GM10266 (cell line): ENCODE results near the gene HDAC9.
"Not testable (repeated sequence)": the region's sequence is repeated elsewhere in the genome, so short reads cannot be mapped to it uniquely, and the experiment has no call there.

Experiments
- DNase-seq: peaks from one replicate; pipeline ENCODE4 v3.0.0; 2012; ENCODE audit errors: extremely low spot score
- CTCF ChIP-seq: IDR thresholded peaks from 2 replicates; pipeline ENCODE4 v1.5.1; 2012; ENCODE audit warnings: mild to moderate bottlenecking, low read depth; ENCODE audit not compliant: control insufficient read depth, insufficient read depth; ENCODE audit errors: missing control alignments

HDAC9 gene

DNA sequence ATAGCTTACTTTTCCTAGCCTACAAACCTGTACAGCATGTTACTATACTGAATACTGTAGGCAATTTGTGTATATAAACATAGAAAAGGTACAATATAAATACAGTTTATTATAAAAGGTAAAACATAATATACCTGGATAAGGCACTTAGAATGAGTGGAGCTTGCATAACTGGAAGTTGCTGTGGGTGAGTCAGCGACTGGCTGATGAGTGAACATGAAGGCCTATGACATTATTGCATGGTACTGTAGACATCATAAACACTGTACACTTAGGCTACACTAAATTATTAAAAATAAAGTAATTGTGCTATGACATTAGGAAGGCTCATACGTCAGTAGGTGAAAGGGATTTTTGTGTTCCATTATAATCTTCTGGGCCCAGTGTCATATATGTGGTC, 228.8 kb downstream of the HDAC9 start:
- no peak for TF ChIP-seq CTCF
- no peak for DNase-seq

- DNase-seq, result no peak
- TF ChIP-seq CTCF, result no peak
Measured at GRCh38 chr7:18727115-18727870, 231.7 kb downstream of the HDAC9 start.

GRCh38 chr7:18736012-18736411, 240.5 kb downstream of the HDAC9 start:
- not testable (repeated sequence) for DNase-seq

DNA sequence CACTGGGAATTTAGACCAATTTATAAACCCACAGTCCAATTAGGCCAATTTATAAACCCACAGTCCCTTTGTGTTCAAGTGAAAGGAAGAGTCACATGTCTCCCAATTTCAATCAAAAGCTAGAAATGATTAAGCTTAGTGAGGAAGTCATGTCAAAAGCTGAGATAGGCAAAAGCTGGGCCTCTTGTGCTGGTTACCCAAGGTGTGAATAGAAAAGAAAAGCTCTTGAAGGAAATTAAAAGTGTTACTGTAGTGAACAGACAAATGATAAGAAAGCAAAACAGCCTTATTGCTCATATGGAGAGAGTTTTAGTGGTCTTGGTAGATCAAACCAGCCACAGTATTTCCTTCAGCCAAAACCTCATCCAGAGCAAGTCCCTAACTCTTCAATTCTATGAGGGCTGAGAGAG, 245.0 kb downstream of the HDAC9 start:
- DNase-seq, result no peak
- no peak for TF ChIP-seq CTCF

DNA sequence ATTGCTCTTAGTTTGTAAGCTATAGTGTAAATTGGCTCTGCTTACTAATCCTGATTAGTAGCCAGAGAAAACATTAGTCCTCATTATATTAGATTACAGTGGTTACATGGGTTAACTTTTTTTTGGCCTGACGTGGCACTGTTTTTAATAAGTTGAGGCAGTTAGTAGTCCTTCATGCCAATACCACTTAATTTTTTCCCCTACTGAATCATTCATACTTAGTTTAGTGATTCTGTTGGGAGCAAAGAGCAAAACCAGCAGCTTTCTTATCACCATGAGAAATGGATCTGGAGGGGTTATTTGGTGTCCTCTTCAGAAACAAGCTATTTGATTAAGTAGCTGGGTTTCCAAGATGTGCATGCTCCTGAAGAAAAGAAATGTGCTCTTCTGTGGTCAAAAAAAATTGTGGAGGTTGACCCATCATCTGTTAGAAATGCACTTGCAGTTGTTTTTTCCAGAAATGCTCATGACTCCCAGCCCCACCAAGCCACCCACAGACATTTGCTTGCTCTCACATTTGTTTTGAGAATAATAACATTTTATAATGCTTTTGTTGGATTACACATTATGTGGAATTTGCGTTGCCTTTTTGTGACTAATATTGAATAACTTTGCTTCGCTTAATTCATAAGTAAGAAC, 258.5 kb downstream of the HDAC9 start:
- no peak for DNase-seq
- TF ChIP-seq CTCF, result no peak

- TF ChIP-seq CTCF, result no peak
Measured at GRCh38 chr7:18754766-18755165, 259.2 kb downstream of the HDAC9 start.

GRCh38 chr7:18755793-18756192, 260.2 kb downstream of the HDAC9 start:
- TF ChIP-seq CTCF, result no peak
- DNase-seq, result no peak

More at GRCh38 chr7:18754766-18755165, 259.2 kb downstream of the HDAC9 start:
- DNase-seq, result no peak
